ENCODE measurements around the gene FANCC. TPM values are rescaled to one million over a fixed set of nuclear protein-coding genes. Genes with fewer than 3 reads are reported as not detected.

The FANCC gene
- total and polyA plus RNA-seq, 2 of the 13 experiments (the other 11 are each of a cell fraction or from before 2014, with no cell fraction given): 7.4 to 8.6 TPM

DNA sequence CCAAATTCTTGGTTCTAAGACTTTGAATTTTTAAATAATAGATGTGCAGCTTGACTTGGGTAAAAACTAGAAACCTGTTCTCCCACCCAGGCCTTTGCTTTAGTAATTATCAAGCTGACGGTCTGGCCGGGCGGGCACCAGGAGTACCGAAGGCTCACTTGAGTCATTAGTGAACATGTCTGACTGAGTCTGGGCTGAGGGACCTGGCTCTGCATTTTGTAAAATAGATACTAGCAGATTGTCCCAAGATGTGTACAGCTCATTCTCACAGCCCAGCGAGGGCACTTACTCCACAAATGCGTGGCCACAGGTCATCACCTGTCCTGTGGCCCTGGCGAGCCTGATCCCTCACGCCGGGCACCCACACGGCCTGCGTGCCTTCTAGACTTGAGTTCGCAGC, 216.2 kb downstream of the FANCC start (continued):
- TF ChIP-seq, protein P1, sequence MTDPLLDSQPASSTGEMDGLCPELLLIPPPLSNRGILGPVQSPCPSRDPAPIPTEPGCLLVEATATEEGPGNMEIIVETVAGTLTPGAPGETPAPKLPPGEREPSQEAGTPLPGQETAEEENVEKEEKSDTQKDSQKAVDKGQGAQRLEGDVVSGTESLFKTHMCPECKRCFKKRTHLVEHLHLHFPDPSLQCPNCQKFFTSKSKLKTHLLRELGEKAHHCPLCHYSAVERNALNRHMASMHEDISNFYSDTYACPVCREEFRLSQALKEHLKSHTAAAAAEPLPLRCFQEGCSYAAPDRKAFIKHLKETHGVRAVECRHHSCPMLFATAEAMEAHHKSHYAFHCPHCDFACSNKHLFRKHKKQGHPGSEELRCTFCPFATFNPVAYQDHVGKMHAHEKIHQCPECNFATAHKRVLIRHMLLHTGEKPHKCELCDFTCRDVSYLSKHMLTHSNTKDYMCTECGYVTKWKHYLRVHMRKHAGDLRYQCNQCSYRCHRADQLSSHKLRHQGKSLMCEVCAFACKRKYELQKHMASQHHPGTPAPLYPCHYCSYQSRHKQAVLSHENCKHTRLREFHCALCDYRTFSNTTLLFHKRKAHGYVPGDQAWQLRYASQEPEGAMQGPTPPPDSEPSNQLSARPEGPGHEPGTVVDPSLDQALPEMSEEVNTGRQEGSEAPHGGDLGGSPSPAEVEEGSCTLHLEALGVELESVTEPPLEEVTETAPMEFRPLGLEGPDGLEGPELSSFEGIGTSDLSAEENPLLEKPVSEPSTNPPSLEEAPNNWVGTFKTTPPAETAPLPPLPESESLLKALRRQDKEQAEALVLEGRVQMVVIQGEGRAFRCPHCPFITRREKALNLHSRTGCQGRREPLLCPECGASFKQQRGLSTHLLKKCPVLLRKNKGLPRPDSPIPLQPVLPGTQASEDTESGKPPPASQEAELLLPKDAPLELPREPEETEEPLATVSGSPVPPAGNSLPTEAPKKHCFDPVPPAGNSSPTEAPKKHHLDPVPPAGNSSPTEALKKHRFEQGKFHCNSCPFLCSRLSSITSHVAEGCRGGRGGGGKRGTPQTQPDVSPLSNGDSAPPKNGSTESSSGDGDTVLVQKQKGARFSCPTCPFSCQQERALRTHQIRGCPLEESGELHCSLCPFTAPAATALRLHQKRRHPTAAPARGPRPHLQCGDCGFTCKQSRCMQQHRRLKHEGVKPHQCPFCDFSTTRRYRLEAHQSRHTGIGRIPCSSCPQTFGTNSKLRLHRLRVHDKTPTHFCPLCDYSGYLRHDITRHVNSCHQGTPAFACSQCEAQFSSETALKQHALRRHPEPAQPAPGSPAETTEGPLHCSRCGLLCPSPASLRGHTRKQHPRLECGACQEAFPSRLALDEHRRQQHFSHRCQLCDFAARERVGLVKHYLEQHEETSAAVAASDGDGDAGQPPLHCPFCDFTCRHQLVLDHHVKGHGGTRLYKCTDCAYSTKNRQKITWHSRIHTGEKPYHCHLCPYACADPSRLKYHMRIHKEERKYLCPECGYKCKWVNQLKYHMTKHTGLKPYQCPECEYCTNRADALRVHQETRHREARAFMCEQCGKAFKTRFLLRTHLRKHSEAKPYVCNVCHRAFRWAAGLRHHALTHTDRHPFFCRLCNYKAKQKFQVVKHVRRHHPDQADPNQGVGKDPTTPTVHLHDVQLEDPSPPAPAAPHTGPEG (CRISPR knock-in tag; IDR thresholded peaks at IDR 0.05): no peak
- TF ChIP-seq ZNF703 (CRISPR knock-in tag; IDR thresholded peaks at IDR 0.05; ENCODE audit: borderline replicate concordance): no peak
- TF ChIP-seq ZNF543 (CRISPR knock-in tag; IDR thresholded peaks at IDR 0.05): no peak
- TF ChIP-seq, protein P2, sequence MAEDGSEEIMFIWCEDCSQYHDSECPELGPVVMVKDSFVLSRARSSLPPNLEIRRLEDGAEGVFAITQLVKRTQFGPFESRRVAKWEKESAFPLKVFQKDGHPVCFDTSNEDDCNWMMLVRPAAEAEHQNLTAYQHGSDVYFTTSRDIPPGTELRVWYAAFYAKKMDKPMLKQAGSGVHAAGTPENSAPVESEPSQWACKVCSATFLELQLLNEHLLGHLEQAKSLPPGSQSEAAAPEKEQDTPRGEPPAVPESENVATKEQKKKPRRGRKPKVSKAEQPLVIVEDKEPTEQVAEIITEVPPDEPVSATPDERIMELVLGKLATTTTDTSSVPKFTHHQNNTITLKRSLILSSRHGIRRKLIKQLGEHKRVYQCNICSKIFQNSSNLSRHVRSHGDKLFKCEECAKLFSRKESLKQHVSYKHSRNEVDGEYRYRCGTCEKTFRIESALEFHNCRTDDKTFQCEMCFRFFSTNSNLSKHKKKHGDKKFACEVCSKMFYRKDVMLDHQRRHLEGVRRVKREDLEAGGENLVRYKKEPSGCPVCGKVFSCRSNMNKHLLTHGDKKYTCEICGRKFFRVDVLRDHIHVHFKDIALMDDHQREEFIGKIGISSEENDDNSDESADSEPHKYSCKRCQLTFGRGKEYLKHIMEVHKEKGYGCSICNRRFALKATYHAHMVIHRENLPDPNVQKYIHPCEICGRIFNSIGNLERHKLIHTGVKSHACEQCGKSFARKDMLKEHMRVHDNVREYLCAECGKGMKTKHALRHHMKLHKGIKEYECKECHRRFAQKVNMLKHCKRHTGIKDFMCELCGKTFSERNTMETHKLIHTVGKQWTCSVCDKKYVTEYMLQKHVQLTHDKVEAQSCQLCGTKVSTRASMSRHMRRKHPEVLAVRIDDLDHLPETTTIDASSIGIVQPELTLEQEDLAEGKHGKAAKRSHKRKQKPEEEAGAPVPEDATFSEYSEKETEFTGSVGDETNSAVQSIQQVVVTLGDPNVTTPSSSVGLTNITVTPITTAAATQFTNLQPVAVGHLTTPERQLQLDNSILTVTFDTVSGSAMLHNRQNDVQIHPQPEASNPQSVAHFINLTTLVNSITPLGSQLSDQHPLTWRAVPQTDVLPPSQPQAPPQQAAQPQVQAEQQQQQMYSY (CRISPR knock-in tag; IDR thresholded peaks at IDR 0.05): no peak
